ENCODE data around the gene TARM1.
A peak's percentile ranks its signal among the peaks of the same experiment; 100 is the strongest.

The TARM1 gene

DNA sequence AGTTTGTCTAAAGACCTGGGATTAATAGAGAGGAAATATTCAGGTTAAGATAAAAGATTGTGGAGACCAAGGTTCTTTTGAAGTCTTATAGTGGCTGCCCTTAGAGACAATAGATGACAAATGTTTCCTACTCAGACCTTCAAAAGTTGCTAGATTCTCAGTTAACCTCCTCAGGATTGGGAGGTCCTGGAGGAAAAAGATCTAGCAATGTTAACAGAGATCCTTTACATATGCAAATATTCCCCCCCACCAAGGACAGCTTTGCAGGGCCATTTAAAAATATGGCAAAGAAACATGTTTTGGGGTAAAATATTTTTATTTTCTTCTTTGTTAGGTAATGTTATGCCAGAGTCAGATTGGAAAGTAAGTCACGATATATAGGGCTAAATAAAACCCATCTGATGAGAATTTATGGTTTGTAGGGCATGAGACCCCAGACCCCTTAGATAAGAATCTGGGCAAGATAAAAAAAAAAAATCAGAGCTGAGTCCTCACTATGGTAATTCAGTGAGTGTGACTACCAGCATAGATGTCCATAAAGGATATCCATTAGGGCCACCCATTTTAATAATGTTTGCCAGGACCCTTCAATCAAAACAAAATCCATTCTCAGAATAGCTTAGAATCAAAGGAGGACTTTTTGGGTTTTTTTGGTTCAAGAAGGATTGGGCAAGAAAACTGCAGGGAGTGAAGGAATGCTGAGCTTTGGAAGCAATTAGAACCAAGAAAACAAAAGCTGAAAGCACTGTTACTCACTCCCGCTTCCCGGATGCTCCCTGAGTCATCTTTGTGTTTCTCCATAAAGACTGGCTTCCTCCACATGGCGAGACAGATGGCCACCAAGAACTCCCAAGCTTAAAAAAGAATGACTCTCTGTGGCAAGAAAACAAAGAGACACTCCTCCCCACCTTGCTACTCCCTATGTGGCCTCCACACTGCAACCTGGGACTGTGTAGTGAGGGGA, 45.7 kb downstream of the TARM1 start:
- no peak for DNase-seq (ENCODE audit: low read depth in 2 of 2, low spot score in 1 of 2)

DNA sequence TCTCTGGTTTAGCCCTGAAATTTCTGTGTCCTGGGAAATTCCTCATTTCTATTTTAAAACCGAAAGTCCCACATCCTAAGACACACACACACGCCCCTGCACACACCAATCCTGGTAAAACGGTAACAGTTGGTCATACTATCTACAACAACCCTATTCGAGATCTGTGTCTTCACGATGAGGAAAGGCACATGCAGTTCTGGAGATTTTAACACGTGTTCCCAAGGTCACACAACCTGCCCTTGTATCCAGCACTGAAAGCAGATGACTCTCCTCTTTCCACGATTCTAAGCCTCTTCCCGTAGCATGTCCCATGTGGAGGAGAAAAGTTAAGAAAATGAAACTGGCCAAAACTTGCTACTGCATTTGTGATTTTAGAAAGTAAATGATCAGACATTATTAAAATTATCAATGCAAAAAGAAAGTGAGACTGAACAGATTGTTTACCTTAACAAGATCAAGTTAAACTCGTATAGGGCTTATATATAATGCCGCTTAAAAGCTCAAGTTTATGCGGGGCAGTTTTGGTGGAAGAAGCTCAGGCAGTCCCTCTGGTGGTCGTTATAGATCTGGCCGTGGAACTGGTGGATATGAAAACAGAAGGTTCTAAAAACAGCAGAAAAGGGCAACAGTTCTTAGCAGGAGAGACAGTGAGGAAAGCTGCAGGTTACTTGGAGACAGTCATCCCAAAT, 50.1 kb downstream of the TARM1 start:
- DNase-seq (ENCODE audit: low read depth in 2 of 2, low spot score in 1 of 2) = no peak

DNA sequence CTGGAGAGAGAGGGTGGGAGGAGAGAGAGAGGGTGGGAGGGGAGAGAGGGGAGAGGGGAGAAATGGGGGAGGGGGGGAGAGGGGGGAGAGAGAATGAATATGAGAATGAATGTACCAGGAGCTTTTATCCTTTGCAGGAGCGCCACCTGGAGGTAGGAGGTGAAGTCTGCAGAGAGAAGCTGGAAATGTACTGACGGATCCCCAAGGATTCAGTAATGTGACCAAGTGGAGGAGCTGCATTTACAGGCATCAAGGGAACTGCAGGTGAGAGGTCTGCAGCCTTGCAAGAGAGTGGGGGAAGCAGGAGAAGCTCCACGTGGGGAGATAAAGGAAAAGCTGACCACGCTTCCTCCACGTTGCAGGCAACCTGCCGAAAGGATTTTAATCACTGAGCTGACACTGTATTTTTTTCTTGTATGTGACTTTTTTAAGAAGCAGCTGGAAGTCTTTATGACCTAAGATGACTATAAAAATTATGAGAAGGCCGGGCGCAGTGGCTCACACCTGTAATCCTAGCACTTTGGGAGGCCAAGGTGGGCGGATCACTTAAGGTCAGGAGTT, 51.2 kb downstream of the TARM1 start:
- peak; percentile 2 to 15 for DNase-seq (ENCODE audit: low read depth in 2 of 2, low spot score in 1 of 2)

DNA sequence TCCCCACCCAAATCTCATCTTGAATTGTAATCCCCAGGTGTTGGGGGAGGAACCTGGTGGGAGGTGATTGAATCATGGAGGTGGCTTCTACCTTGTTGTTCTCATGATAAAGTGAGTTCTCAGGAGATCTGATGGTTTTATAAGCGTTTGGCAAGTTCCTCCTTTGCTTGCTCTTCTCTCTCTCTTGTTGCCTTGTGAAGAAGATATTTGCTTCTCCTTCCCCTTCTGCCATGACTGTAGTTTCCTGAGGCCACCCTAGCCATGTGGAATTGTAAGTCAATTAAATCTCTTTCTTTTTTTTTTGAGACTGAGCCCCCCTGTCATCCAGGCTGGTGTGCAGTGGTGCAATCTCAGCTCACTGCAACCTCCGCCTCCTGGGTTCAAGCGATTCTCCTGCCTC, 51.9 kb downstream of the TARM1 start:
- no peak for DNase-seq (ENCODE audit: low read depth in 2 of 2, low spot score in 1 of 2)

DNA sequence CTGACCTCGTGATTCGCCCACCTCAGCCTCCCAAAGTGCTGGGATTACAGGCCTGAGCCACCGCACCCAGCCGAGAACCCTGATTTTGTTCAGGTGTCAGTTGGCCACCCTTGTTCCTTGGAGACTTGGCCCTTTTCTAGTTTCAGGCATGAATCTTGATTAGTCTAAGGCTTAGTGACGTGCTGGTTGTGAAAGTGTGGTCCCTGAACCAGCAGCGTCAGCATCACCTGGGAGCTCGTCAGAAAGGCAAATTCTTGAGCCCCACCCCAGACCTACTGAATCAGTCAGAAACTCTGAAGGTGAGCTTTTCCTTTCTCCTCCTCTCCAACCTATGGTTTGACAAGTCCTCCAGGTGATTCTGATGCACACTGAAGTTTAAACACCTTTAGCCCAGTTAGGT, 54.5 kb downstream of the TARM1 start:
- no peak for DNase-seq (ENCODE audit: low read depth in 2 of 2, low spot score in 1 of 2)

DNA sequence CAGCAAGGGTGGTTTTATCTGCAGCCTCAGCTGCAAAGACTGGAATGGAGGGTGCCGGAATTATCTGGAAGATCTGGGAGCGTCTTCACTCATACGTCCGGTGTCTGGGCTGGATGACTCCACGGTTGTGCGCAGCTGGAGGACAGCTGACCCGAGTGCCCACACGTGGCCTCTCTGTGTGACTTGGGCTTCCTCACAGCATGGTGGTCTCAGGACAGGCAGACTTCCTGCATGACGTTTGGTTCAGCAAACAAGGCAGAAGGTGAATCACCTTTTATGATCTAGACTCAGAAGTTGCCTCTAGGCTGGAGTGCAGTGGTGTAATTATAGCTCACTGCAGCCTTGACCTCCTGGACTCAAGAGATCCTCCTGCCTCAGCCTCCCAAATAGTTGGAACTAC, 56.5 kb downstream of the TARM1 start:
- DNase-seq (ENCODE audit: low read depth in 2 of 2, low spot score in 1 of 2) = no peak

DNA sequence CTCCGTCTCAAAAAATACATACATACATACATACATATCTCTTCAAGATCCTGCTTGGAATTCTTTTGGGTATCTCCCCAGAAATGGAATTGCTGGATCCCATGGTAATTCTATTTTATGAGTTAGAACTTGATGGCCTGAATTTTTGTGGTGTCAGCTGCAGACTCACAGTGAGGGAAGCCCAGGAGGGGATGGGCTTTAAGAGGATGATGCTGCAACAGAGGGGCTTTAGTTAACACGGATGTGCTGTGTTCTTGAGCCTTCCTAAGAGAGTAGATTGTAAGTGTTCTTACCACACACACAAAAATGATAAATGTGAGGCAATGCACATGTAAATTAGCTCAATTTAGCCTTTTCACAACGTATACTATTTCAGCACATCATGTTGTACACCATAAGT, 58.0 kb downstream of the TARM1 start:
- DNase-seq (ENCODE audit: low read depth in 2 of 2, low spot score in 1 of 2) = no peak

DNA sequence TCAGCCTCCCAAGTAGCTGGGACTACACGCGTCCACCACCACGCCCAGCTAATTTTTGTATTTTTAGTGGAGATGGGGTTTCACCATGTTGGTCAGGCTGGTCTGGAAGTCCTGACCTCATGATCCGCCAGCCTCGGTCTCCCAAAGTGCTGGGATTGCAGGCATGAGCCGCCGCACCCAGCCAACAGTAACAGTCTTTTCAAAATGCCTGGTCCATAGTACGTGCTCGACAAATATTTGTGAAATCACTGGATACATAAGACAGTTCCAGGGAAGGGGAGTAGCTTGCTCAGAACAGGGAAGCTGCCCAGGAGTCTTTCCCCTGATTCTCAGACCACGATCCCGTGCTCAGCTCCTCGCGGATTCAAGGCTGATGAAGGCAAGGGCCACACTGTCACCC, 59.2 kb downstream of the TARM1 start:
- DNase-seq (ENCODE audit: low read depth in 2 of 2, low spot score in 1 of 2) = no peak

DNA sequence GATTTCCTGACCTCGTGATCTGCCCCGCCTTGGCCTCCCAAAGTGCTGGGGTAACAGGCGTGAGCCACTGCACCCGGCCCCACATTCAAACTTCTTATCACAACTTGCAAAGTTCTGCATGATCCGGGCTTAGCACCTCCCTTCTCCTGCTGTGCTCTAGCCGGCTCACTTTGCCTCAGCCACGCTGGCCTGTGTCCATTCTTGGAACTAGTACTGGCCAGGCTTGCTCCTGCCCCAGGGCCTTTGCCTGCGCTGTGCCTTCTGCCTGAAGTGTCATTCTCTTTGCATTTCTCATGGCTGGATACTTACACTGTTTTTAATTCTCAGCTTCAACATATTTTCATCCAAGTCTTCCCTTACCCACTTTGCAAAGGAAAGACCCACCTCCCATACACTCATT, 59.8 kb downstream of the TARM1 start:
- DNase-seq (ENCODE audit: low read depth in 2 of 2, low spot score in 1 of 2) = no peak

Measured in stimulated activated CD8-positive, alpha-beta memory T cell treated with anti-CD3 and anti-CD28 coated beads, Interleukin-4, amount 100 ng/mL, for 1 hour (primary cell).